Endothelial cell of umbilical vein (primary cell): ENCODE data around the gene WRAP53. TPM values are rescaled to one million over a fixed set of nuclear protein-coding genes. Genes with fewer than 3 reads are reported as not detected.

Experiments used
- BruUV-seq: library from RNA; stranded (reverse); fragments of 400-500 nt; replicated peaks from 2 replicates; lab custom pipeline; 2021; lab: Mats Ljungman, UMichigan
- CTCF ChIA-PET: fragments of 300-600, 350-600 bp; sonication (Branson Sonifier 250); formaldehyde crosslinking; loops from one replicate; lab custom pipeline; 2021; ENCODE audit warnings: antibody characterized with exemption, inconsistent platforms; lab: Charles Lee
- POLR2A ChIA-PET: fragments of 300-600, 350-600 bp; sonication (Branson Sonifier 250); formaldehyde crosslinking; loops from one replicate; lab custom pipeline; 2021; ENCODE audit warnings: antibody characterized with exemption, inconsistent platforms; lab: Charles Lee
- DNase-seq: peaks from one replicate; pipeline ENCODE4 v3.0.0-alpha.2; 2011; ENCODE audit warnings: low read depth, low spot score
- FAIRE-seq: peaks from 2 replicates; lab custom pipeline; 2011; peaks lifted over from hg19 to GRCh38; lab: Jason Lieb, UNC
- H2AFZ ChIP-seq: 2 replicates; pipeline ENCODE4 v1.6.0; 2012; ENCODE audit warnings: low read depth, low read length, control low read depth, inconsistent platforms
- H3K27ac ChIP-seq: 2 replicates; pipeline ENCODE4 v1.5.1; 2011; ENCODE audit warnings: low read depth, mild to moderate bottlenecking, control low read depth, low read length, moderate library complexity; ENCODE audit not compliant: insufficient read depth
- H3K27me3 ChIP-seq, 2 experiments: 2 replicates each; pipeline versions ENCODE4 v1.6.0 to v1.6.1; 2011; ENCODE audit warnings: low read length in 2 of 2, mixed read lengths in 1 of 2; ENCODE audit not compliant: control insufficient read depth in 2 of 2, insufficient read depth in 2 of 2
- H3K36me3 ChIP-seq, 2 experiments: 2 replicates in 1 of 2; 3 replicates in 1 of 2; pipeline ENCODE4 v1.5.1; 2011; ENCODE audit warnings: low read length in 2 of 2, mild to moderate bottlenecking in 1 of 2, moderate library complexity in 1 of 2; ENCODE audit not compliant: control insufficient read depth in 2 of 2, insufficient read depth in 2 of 2; ENCODE audit errors: extremely low read depth in 1 of 2
- H3K4me1 ChIP-seq: 3 replicates; pipeline ENCODE4 v1.5.1; 2011; ENCODE audit warnings: mild to moderate bottlenecking, low read length; ENCODE audit not compliant: control insufficient read depth, insufficient read depth; ENCODE audit errors: extremely low read depth
- H3K4me2 ChIP-seq: 2 replicates; pipeline ENCODE4 v1.6.1; 2011; ENCODE audit warnings: low read length, control low read depth, mixed read lengths; ENCODE audit not compliant: insufficient read depth
- H3K4me3 ChIP-seq, 3 experiments: fragments of 200-600 bp in 1 of 3; sonication (generic), shearing (Covaris generic) in 1 of 3; replicated peaks in 1 of 3; 2 replicates each; pipeline ENCODE4 v1.5.1; 2011 to 2016; ENCODE audit warnings: control low read depth in 3 of 3, low read length in 3 of 3, mild to moderate bottlenecking in 2 of 3, inconsistent platforms in 1 of 3, low read depth in 1 of 3, moderate library complexity in 1 of 3; ENCODE audit not compliant: insufficient read depth in 1 of 3
- H3K79me2 ChIP-seq: 2 replicates; pipeline ENCODE4 v1.6.0; 2012; ENCODE audit warnings: low read length, inconsistent platforms; ENCODE audit not compliant: control insufficient read depth, insufficient read depth
- H3K9ac ChIP-seq: replicated peaks from 2 replicates; pipeline ENCODE3; 2011; ENCODE audit warnings: low read length, control low read depth; ENCODE audit not compliant: insufficient read depth; ENCODE audit errors: extremely low read depth
- H3K9me1 ChIP-seq: replicated peaks from 3 replicates; pipeline ENCODE4 v1.6.0; 2011; ENCODE audit warnings: mild to moderate bottlenecking, low read length; ENCODE audit not compliant: control insufficient read depth, insufficient read depth; ENCODE audit errors: extremely low read depth
- H3K9me3 ChIP-seq: replicated peaks from 2 replicates; pipeline ENCODE4 v1.5.1; 2012; ENCODE audit warnings: low read length, inconsistent platforms; ENCODE audit not compliant: control insufficient read depth, insufficient read depth
- H4K20me1 ChIP-seq: replicated peaks from 2 replicates; pipeline ENCODE3; 2011; ENCODE audit warnings: mild to moderate bottlenecking, low read length; ENCODE audit not compliant: control insufficient read depth, insufficient read depth; ENCODE audit errors: extremely low read depth
- EZH2 ChIP-seq: IDR thresholded peaks from 2 replicates; pipeline ENCODE4 v1.6.1; 2012; ENCODE audit warnings: borderline replicate concordance, low read depth, mild to moderate bottlenecking, moderate library complexity, low read length, inconsistent platforms; ENCODE audit not compliant: severe bottlenecking
- FOS ChIP-seq: IDR thresholded peaks from 2 replicates; pipeline ENCODE4 v1.6.1; 2011; ENCODE audit warnings: mild to moderate bottlenecking, low read length, moderate library complexity, borderline replicate concordance; ENCODE audit not compliant: insufficient read depth
- GATA2 ChIP-seq: IDR thresholded peaks from 2 replicates; pipeline ENCODE4 v1.7.0; 2011; ENCODE audit warnings: low read depth, mild to moderate bottlenecking, moderate library complexity, mixed read lengths, low read length; ENCODE audit not compliant: insufficient read length, insufficient read depth
- JUN ChIP-seq: IDR thresholded peaks from 2 replicates; pipeline ENCODE4 v1.6.1; 2011; ENCODE audit warnings: borderline replicate concordance, low read depth; ENCODE audit not compliant: insufficient read length, insufficient read depth
- MYC ChIP-seq: IDR thresholded peaks from one replicate; pipeline ENCODE4 v1.6.1; 2011; ENCODE audit warnings: mild to moderate bottlenecking, low read depth, low read length
- POLR2A ChIP-seq: IDR thresholded peaks from 2 replicates; pipeline ENCODE4 v1.6.1; 2012; ENCODE audit warnings: low read depth, mild to moderate bottlenecking, control low read depth, low read length
- POLR2AphosphoS5 ChIP-seq: IDR thresholded peaks from 2 replicates; pipeline ENCODE4 v1.6.1; 2012; ENCODE audit warnings: low read depth, mild to moderate bottlenecking, control low read depth, low read length, moderate library complexity; ENCODE audit not compliant: insufficient read depth
- dilution Hi-C: fragments of 300-500 bp; cut with MboI; formaldehyde crosslinking; loops from one replicate; pipeline ENCODE4 v1.15.0; 2019; ENCODE audit warnings: low sequenced_read_pairs; ENCODE audit not compliant: extremely low pct_ligation_motif_present
- intact Hi-C: fragments of 100-400 bp; cut with micrococcal nuclease; formaldehyde crosslinking; loops from one replicate; pipeline ENCODE4 v1.10.0; 2022
- polyA plus RNA-seq, 4 experiments: library from polyadenylated mRNA; depleted of rRNA in 3 of 4; stranded (reverse) in 3 of 4; unstranded in 1 of 4; fragments of >200 nt; gene quantifications; 2 replicates each; pipeline versions ENCODE4 v1.2.1 to v1.2.3, GENCODE V29; 2011 to 2012; ENCODE audit warnings: missing spikeins in 1 of 4
- total RNA-seq: library from RNA; stranded (reverse); gene quantifications from 2 replicates; pipeline ENCODE4 v1.2.3, GENCODE V29; 2021
- TF ChIP-seq, protein P1 (sequence below), 2 donors: IDR thresholded peaks; 1 replicate in 1 of 2; 2 replicates in 1 of 2; pipeline ENCODE4 v1.5.1; 2011; ENCODE audit warnings: low read length in 2 of 2, mild to moderate bottlenecking in 2 of 2, moderate library complexity in 2 of 2, control low read depth in 1 of 2, inconsistent platforms in 1 of 2, low read depth in 1 of 2; ENCODE audit not compliant: insufficient read depth in 1 of 2; ENCODE audit errors: extremely low read depth in 1 of 2
- TF ChIP-seq, protein P2 (sequence below): IDR thresholded peaks from 2 replicates; pipeline ENCODE4 v1.6.1; 2011; ENCODE audit not compliant: insufficient read depth, insufficient read length

WRAP53 gene
- total and polyA plus RNA-seq, 2 donors (not counting 3 experiments of a cell fraction or from before 2014, with no cell fraction given): 17.9 to 28.0 TPM

DNA sequence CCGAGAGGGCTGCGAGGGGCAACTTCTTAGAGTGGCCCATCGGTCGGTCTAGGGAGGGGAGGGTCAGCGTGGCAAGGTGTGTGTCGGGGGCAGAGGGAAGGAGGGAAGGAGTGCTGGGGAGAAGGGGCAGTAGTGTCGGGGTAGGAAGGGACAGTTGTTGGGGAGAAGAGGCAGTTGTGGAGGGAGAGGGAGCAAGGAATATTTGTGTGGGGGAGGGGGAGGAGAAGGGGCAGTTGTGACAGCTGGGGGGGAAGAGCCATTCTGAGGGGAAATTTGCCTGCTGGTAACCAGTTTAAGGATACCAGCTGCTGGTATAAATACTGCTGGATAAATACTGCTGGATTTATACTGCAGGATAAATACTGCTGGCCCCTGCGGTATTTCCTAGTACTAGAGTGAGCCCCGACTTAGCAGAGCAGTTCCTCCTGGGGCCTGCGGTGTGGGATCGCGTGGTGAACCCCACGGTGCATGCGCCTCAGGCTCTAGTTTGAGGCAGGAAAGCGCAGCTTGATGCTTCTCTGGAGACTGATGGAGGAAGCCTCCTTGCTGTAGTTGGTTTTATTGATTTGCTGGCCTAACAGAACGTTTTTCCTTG, 29.6 kb downstream of the WRAP53 start:
- peak overlapping the region; percentile 98 for H2AFZ ChIP-seq
- H3K27me3 ChIP-seq: peaks cover 23 to 32% of the 10 kb centered on the region in 2 experiments
- H3K9ac ChIP-seq: no peak overlapping the region
- intact Hi-C loops: loop anchor here (1.0 kb wide), 3 partner anchors 13 to 84 kb away; partner anchors contain the start of genes EFNB3 and WRAP53
- no TSS peak for BruUV-seq
- H3K4me1 ChIP-seq: peaks cover 5% of the 10 kb centered on the region
- no peaks in the 10 kb centered on the region for H3K36me3 ChIP-seq
- peak overlapping the region; percentile 89 for H3K4me2 ChIP-seq
- dilution Hi-C loops: no loop called here
- peak overlapping the region; percentile 53 to 69 (median 63) for H3K4me3 ChIP-seq
- no peaks in the 10 kb centered on the region for H3K79me2 ChIP-seq
- DNase-seq (no peak), FAIRE-seq (no peak)
- ChIA-PET POLR2A (no interaction called here), CTCF (interaction anchor here (0.7 to 4.5 kb wide), 9 partner anchors 13 to 324 kb away, joined by 3 to 45 read pairs (median 6); partner anchors contain the start of genes EFNB3, FXR2, SAT2 and TP53)
- H4K20me1 ChIP-seq: no peaks in the 10 kb centered on the region
- TF ChIP-seq FOS: no peak
- TF ChIP-seq EZH2: no peak
- TF ChIP-seq, protein P1, sequence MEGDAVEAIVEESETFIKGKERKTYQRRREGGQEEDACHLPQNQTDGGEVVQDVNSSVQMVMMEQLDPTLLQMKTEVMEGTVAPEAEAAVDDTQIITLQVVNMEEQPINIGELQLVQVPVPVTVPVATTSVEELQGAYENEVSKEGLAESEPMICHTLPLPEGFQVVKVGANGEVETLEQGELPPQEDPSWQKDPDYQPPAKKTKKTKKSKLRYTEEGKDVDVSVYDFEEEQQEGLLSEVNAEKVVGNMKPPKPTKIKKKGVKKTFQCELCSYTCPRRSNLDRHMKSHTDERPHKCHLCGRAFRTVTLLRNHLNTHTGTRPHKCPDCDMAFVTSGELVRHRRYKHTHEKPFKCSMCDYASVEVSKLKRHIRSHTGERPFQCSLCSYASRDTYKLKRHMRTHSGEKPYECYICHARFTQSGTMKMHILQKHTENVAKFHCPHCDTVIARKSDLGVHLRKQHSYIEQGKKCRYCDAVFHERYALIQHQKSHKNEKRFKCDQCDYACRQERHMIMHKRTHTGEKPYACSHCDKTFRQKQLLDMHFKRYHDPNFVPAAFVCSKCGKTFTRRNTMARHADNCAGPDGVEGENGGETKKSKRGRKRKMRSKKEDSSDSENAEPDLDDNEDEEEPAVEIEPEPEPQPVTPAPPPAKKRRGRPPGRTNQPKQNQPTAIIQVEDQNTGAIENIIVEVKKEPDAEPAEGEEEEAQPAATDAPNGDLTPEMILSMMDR (IDR thresholded peaks at IDR 0.05; ENCODE audit: extremely low read depth in 1 of 2, insufficient read depth in 1 of 2, low read depth in 1 of 2, low read length in 2 of 2): no peak
- no peak for TF ChIP-seq JUN
- TF ChIP-seq GATA2: no peak
- no peak for TF ChIP-seq POLR2A
- TF ChIP-seq, protein P2, sequence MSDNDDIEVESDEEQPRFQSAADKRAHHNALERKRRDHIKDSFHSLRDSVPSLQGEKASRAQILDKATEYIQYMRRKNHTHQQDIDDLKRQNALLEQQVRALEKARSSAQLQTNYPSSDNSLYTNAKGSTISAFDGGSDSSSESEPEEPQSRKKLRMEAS: no peak
- no peak for TF ChIP-seq POLR2AphosphoS5
- no peak for TF ChIP-seq MYC
- no peak overlapping the region for H3K27ac ChIP-seq
- no peaks in the 10 kb centered on the region for H3K9me1 ChIP-seq
- H3K9me3 ChIP-seq: no peaks in the 10 kb centered on the region
